HG03095 (cell line): Measurements from ENCODE around the gene NLRP2B.
"Not testable (repeated sequence)": the region's sequence is repeated elsewhere in the genome, so short reads cannot be mapped to it uniquely, and the experiment has no call there.

Source experiments
- ATAC-seq: cut with Tn5 transposase; IDR thresholded peaks from one replicate; pipeline ENCODE4 v1.9.1; 2021; ENCODE audit warnings: moderate library complexity; ENCODE audit not compliant: unreplicated experiment

Gene NLRP2B

DNA sequence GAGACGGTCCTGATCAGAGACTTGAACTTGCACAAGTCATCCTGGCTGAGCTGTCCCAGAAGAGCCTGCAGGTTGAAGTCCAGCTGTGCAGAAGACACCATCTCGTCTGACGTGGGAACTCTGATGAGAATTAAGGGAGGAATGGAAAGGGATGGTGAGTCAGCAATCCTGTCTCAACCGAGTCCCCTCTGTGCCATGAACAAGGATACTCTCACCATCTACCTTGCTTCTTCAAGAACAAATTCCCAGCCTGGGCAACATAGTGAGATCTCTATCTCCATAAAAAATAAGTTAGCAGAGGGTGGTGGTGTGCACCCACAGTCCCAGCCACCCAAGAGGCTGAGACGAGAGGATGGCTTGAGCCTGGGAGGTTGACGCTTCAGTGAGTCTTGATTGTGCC lies at the start of gene NLRP2B:
NLRP2B (minus strand) TSS at position 101 of the 400 bp plus-strand sequence.
- ATAC-seq, result no peak

GRCh38 chrX:57725995-57726394 lies 45.9 kb upstream of the NLRP2B start:
- not testable (repeated sequence) for ATAC-seq

GRCh38 chrX:57681341-57681740 lies 1.3 kb upstream of the NLRP2B start:
- no peak for ATAC-seq

- ATAC-seq, result no peak
Measured at GRCh38 chrX:57678686-57679428, 1.2 kb downstream of the NLRP2B start.

- ATAC-seq, result no peak
Measured at GRCh38 chrX:57677132-57677858, 2.8 kb downstream of the NLRP2B start.

GRCh38 chrX:57675320-57675719 lies 4.7 kb downstream of the NLRP2B start:
- ATAC-seq, result no peak

DNA sequence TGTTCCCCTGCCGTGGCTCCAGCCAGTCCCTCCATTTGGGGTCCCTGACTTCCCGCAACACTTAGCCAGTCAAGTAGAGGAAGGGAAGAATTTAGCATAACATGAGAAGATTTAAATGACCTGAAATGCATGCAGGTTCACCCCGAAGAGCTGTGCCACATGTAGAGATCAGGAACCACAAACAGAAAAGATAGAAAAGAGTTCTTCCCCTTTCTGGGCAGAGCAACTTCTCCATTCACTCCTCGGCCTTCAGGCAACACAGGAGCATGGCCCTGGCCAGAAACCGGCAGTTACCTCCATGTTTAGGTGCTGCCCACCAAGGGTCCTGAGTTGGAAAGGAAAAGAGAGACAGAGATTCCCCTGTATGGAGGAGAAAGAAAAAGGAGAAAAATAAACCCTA lies 5.2 kb downstream of the NLRP2B start:
- ATAC-seq, result no peak

DNA sequence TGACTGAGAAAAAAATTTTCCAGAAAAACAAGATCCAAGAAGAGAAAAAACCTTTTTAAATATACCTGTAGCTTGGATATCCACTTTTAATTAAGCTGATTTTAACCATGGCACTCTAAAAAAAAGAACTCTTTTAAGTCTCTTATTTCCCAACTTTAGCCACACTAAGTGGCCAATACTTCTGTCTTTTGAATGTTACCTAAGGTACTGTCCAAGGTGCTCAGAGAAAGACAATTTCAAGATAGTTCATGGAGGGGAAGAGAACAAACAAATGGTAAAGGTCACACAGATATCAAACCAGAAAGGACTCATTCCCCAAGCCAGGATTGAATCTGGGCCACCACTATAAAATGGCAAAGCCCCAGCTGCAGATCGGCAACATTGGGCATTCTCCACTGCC lies 10.1 kb downstream of the NLRP2B start:
- ATAC-seq, result no peak

- no peak for ATAC-seq
Measured at GRCh38 chrX:57667010-57667409, 13.1 kb downstream of the NLRP2B start.

GRCh38 chrX:57655065-57655464 lies 25.0 kb downstream of the NLRP2B start:
- no peak for ATAC-seq

DNA sequence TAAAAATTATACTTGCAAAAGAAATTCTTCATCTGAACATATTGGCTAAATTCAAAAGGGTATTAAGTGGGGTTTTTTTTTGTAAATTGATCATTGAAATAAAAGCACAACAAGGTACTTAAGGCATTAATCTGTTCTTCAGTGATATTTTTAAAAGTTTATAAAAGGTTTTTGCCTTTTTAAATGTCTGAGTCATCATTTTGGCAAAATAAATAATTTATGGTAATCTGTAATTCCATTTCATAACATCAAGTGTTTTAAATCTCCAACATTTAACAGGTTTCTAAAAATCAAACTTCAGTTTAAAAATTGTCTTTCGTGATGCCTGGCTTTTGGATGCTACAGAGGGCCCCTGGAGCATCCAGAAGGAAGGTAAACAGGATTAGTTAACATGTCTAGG lies 27.4 kb downstream of the NLRP2B start:
- ATAC-seq, result no peak

GRCh38 chrX:57651169-57651919 lies 28.7 kb downstream of the NLRP2B start:
- ATAC-seq, result no peak

DNA sequence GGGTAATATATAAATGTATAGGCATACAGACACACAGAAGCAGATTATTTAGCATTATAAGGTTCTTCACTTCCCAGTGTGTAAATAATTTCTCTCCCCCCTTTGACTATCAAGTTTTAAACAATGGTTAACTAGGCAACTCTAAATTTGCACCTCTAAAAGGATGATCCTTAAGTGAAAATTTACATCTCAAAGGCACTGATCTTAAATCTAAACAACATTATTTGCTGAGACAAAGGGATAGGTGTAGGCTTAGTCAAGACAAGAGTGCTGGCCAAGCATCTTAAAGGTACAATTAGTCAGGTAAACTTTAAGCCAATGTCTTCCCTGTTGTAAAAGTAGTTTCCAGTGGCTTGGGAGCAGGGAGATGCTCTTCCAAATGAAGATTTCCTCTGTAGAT lies 33.0 kb downstream of the NLRP2B start:
- ATAC-seq, result no peak

DNA sequence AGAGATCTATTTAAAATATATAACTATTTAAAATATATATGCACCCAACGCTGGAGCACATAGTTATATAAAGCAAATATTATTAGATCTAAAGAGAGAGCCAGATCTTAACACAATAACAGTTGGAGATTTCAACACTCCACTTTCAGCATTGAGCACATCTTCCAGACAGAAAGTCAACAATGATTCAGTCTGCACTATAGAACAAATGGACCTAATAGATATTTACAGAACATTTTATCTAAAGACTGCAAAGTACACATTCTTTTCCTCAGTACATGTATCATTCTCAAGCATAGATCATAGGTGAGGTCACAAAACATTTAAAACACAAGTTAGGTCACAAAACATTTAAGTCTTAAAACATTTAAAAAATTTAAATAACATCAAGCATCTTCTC lies 36.4 kb downstream of the NLRP2B start:
- ATAC-seq, result no peak

GRCh38 chrX:57641338-57641737 lies 38.7 kb downstream of the NLRP2B start:
- ATAC-seq, result no peak

- ATAC-seq, result no peak
Measured at GRCh38 chrX:57640674-57641016, 39.4 kb downstream of the NLRP2B start.

DNA sequence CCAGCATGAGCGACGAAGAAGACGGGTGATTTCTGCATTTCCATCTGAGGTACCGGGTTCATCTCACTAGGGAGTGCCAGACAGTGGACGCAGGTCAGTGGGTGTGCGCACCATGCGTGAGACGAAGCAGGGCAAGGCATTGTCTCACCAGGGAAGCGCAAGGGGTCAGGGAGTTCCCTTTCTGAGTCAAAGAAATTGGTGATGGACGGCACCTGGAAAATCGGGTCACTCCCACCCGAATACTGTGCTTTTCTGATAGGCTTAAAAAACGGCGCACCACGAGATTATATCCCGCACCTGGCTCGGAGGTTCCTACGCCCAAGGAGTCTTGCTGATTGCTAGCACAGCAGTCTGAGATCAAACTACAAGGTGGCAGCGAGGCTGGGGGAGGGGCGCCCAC lies 50.6 kb downstream of the NLRP2B start:
- not testable (repeated sequence) for ATAC-seq
